HL-60/S4 (cell line): ENCODE results near the gene APOBEC2.

Experiments used
- in situ Hi-C: fragments of 300-500 bp; cut with MboI; formaldehyde crosslinking; loops from 2 replicates; pipeline ENCODE4 v1.14.3; 2022; ENCODE audit warnings: low sequenced_read_pairs

APOBEC2 gene

DNA sequence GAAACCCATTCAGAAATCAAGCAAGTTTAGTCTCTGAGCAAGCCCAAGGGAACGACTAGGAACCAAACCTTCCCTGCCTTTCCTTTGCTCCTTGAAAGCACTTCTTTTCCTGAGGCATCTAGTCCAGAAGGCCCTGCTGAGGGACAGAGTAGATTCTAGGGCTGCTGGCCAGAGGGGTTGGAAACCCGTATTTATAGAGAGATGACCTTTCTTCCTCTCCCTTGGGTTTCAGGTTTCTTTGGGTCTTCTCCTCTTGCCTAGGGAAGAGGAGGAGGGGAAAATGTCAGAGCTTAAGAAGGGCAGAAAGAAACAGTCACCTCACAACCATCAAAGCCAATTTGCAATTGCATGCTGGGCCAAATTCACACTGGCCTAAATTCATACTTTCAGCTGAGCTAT lies 5.8 kb downstream of the APOBEC2 start:
- in situ Hi-C loops, result no loop called here

DNA sequence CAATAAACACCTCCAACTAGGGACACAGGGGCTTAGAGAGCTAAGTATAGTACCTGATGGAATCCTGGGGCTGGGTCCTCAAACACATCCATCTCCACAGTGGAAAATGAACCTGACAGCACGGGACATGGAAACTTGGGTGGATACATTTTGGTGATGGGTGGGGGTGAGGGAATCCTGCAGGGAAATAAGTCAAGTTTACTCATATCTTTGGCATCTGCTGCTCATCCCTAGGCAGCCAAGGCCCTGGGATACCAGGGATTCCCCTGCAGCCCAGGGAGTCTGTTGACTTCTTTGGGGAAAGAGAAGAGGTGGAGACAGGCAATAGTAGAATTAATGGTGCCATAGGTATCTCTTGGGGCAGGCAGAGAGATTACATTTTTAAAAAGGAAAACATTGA lies 6.6 kb downstream of the APOBEC2 start:
- in situ Hi-C loops, result no loop called here

DNA sequence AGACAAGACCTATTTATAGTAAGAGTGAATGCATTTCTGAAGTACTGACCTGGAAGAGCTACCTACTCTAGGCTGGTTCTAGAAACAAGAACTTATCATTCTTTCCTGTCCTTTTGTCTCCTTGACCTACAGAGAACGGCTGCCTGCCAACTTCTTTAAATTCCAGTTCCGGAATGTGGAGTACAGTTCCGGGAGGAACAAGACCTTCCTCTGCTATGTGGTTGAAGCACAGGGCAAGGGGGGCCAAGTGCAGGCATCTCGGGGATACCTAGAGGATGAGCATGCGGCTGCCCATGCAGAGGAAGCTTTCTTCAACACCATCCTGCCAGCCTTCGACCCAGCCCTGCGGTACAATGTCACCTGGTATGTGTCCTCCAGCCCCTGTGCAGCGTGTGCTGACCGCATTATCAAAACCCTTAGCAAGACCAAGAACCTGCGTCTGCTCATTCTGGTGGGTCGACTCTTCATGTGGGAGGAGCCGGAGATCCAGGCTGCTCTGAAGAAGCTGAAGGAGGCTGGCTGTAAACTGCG lies 8.3 kb downstream of the APOBEC2 start:
- in situ Hi-C loops, result no loop called here

DNA sequence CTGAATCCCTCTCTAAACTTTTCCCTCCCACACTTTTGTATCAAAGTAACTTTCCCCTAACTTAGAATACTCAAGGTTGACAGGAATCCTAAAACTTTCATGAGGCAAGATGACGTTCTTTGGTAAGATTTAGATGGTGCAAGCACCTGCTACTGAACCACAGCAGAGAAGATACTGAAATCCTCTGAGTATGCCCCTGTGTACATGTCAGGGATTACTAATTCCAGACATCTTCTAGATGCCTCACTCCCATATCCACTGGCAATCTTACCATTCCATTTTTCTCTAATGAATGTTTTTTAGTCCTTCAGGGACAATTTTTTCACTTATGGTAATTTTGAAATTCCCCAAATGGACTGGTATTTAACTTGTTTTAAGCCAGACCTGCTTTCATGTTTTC lies 9.1 kb downstream of the APOBEC2 start:
- in situ Hi-C loops, result no loop called here

GRCh38 chr6:41063884-41064285 lies 10.9 kb downstream of the APOBEC2 start:
- in situ Hi-C loops, result no loop called here

GRCh38 chr6:41064841-41065240 lies 11.8 kb downstream of the APOBEC2 start:
- in situ Hi-C loops, result no loop called here

DNA sequence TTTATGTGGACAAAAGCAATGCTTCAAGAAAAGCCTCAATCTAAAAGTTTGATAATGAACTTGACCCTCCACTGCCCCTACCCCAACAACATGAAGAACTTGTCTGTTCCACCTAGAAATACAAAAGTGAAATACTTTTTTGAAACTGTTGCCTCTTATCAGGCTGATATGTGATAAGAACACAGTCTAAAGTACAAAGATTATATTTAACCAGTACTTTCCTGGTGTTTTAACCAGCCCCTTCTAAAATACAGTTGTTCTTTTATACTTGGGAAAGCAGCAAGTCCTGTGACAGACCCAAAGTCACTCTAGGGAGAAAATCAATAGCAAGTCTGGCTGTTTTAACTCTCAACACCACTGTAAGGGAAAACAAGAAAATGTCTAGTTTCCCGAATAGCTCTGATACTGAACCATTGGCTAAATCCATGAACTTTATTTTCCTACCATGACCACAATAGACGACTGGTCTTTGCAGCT lies 12.6 kb downstream of the APOBEC2 start:
- in situ Hi-C loops, result no loop called here

GRCh38 chr6:41066867-41067304 lies 13.9 kb downstream of the APOBEC2 start:
- in situ Hi-C loops, result no loop called here

- in situ Hi-C loops, result loop anchor here (10.0 kb wide), 1 partner anchor 113 kb away; no protein-coding TSS in a partner anchor
Measured at GRCh38 chr6:41071501-41071922, 18.5 kb downstream of the APOBEC2 start.

GRCh38 chr6:41071923-41072835 lies 19.2 kb downstream of the APOBEC2 start, which contains the start of gene OARD1:
Gene OARD1 (minus strand): TSS chr6:41072356. CDS start chr6:41071634, 722 bp downstream.
- in situ Hi-C loops, result loop anchor here (10.0 kb wide), 1 partner anchor 113 kb away; no protein-coding TSS in a partner anchor

DNA sequence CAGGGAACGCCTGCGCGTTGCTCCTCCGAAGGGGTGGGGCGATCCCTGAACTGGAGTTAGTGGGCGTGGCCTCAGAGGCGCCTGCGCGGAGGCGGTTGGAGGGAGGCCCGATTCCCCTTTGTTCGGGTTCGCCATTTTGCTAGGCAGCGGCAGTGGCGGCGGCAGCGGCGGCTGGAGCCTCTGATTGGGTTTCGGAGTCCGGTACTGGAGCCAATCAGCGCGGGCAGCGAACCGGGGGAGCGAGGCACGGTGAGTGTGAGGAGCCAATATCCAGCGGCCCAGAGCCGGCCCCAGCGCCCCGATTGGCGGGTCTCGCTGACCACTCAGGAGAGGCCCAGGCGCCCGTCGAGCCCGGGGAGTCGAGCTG lies 19.8 kb downstream of the APOBEC2 start, which contains the start of gene NFYA:
TSS of gene NFYA (plus strand) at position 139 of the 367 bp plus-strand sequence. CDS start 6,116 bp downstream, outside the sequence.
- in situ Hi-C loops, result loop anchor here (10.0 kb wide), 1 partner anchor 112 kb away; no protein-coding TSS in a partner anchor

DNA sequence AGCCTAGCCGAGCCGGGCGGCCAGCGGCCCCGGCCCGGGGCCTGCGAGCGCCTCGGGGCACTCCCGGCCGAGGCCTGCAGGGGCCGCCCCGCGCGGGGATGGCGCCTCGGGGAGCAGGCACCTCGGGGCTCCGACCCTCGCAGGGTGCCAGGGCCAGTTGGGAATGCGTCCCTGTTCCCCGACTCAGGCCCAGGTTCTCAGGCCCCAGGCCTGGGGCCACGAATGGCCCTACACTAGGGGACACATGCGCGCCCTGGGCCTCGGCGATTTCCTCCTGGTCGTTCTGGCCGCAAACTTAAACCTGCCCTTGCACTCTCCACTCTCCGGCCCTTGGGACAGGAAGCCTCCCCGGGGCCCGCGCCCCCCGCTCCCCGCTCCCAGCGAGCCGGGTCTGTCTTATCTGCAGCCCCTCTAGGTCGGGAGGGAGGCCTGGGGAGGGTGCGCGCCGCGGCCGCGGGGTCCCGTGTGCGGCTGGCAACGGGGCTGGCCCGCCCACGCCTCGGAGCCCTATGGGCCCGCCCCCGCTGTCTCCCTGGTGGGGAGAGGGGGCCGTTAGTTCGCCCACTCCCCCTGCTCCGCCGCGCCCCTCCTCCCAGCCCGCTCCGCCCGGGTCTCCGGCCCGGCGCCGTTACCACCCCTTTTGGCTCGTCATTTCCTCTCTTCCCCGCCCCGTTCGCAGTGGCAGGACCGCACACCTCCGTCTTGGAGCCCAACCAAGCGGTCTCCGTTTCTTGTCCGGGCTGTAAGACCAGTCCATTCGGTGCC lies 20.4 kb downstream of the APOBEC2 start:
- in situ Hi-C loops, result loop anchor here (10.0 kb wide), 1 partner anchor 111 kb away; no protein-coding TSS in a partner anchor

- in situ Hi-C loops, result loop anchor here (10.0 kb wide), 1 partner anchor 111 kb away; no protein-coding TSS in a partner anchor
Measured at GRCh38 chr6:41073968-41074691, 21.1 kb downstream of the APOBEC2 start.

- in situ Hi-C loops, result loop anchor here (10.0 kb wide), 1 partner anchor 110 kb away; no protein-coding TSS in a partner anchor
Measured at GRCh38 chr6:41074692-41075436, 21.9 kb downstream of the APOBEC2 start.

GRCh38 chr6:41075651-41076626 lies 22.9 kb downstream of the APOBEC2 start:
- in situ Hi-C loops, result loop anchor here (10.0 kb wide), 1 partner anchor 109 kb away; no protein-coding TSS in a partner anchor

DNA sequence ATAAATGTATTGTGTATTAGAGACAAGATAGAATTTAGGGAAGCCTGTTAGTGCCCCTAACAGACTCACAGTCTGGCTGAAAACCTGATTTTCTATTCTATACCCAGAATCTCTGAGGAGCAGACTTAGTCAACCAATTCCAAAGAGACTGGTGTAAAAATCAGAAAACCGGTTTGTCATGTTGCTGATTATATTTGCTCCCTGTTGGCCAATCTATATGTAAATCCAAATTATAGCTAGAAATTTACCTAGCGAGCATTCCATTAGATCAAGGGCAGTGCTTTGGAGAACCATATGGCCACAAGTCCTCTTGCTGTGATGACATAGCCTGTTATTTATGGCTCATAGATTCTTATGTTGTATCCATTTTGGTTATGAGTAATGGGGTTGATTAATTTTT lies 24.5 kb downstream of the APOBEC2 start:
- in situ Hi-C loops, result loop anchor here (10.0 kb wide), 1 partner anchor 107 kb away; no protein-coding TSS in a partner anchor

DNA sequence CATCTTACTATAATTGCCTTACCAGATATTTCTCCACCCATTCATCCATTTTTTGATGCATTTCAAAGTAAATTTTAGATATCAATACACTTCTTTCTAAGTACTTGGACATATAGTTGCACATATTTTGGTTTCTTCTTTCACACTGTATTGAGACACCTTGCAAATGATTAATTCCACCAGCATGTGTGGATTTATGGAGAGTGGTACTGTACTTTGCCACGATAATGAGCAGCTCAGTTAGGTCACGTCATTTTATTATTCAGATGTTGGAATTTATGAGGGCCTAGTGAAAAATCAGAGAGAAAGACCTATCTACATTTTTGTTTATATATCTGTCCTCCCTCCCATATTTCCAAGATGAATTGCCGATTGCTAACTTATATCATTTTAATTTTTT lies 25.1 kb downstream of the APOBEC2 start:
- in situ Hi-C loops, result loop anchor here (10.0 kb wide), 1 partner anchor 107 kb away; no protein-coding TSS in a partner anchor

GRCh38 chr6:41079080-41079479 lies 26.1 kb downstream of the APOBEC2 start:
- in situ Hi-C loops, result loop anchor here (10.0 kb wide), 1 partner anchor 106 kb away; no protein-coding TSS in a partner anchor
